GM12878 (cell line): ENCODE measurements around the gene ROCK2. TPM values are rescaled to one million over a fixed set of nuclear protein-coding genes. Genes with fewer than 3 reads are reported as not detected.

Experiments
- ATAC-seq: fragments of 200-7000 bp; cut with Tn5 transposase; 3 replicates; pipeline ENCODE4 v1.9.1; 2020; ENCODE audit warnings: mild to moderate bottlenecking, moderate library complexity
- BruUV-seq: library from RNA; stranded (reverse); fragments of 400-500 nt; replicated peaks from 2 replicates; lab custom pipeline; 2021; lab: Mats Ljungman, UMichigan
- CTCF ChIA-PET: fragments of 300-600 bp; sonication (Branson Sonifier 250); formaldehyde crosslinking; extraction: SDS; loops from one replicate; lab custom pipeline; 2021; ENCODE audit warnings: inconsistent platforms; lab: Yijun Ruan, JAX
- POLR2A ChIA-PET: fragments of 350-600 bp; formaldehyde crosslinking; extraction: SDS; loops from one replicate; lab custom pipeline; 2021; ENCODE audit warnings: inconsistent platforms; lab: Charles Lee
- RAD21 ChIA-PET: fragments of 300-600 bp; sonication (Branson Sonifier 250); formaldehyde crosslinking; loops from one replicate; lab custom pipeline; 2023; ENCODE audit warnings: antibody characterized with exemption; ENCODE audit not compliant: unreplicated experiment; lab: Charles Lee
- SMC1A ChIA-PET: fragments of 300-600 bp; sonication (Branson Sonifier 250); formaldehyde crosslinking; loops from one replicate; lab custom pipeline; 2023; ENCODE audit not compliant: unreplicated experiment, uncharacterized antibody; lab: Charles Lee
- DNase-seq: peaks from one replicate; pipeline ENCODE4 v3.0.0-alpha.2; 2011; ENCODE audit warnings: low read depth, low spot score
- FAIRE-seq: peaks from 3 replicates; lab custom pipeline; 2011; peaks lifted over from hg19 to GRCh38; lab: Jason Lieb, UNC
- H2AFZ ChIP-seq: 2 replicates; pipeline ENCODE4 v1.6.0; 2011; ENCODE audit warnings: low read depth, low read length, control low read depth; ENCODE audit not compliant: control insufficient read depth
- H3K27ac ChIP-seq: 2 replicates; pipeline ENCODE4 v1.5.1; 2011; ENCODE audit warnings: control low read depth; ENCODE audit not compliant: control insufficient read depth, insufficient read depth
- H3K27me3 ChIP-seq, 2 experiments: replicated peaks in 1 of 2; 2 replicates each; pipeline versions ENCODE4 v1.6.0 to v1.6.1; 2011; ENCODE audit warnings: low read length in 1 of 2; ENCODE audit not compliant: control insufficient read depth in 2 of 2, insufficient read depth in 2 of 2
- H3K36me3 ChIP-seq, 2 experiments: 2 replicates each; pipeline ENCODE4 v1.5.1; 2011; ENCODE audit warnings: low read length in 1 of 2; ENCODE audit not compliant: control insufficient read depth in 2 of 2, insufficient read depth in 2 of 2
- H3K4me1 ChIP-seq: 2 replicates; pipeline ENCODE4 v1.6.1; 2011; ENCODE audit warnings: mild to moderate bottlenecking, low read length, moderate library complexity, mixed read lengths; ENCODE audit not compliant: control insufficient read depth, insufficient read depth
- H3K4me2 ChIP-seq: 2 replicates; pipeline ENCODE4 v1.6.0; 2011; ENCODE audit warnings: control low read depth; ENCODE audit not compliant: control insufficient read depth, insufficient read depth
- H3K4me3 ChIP-seq: fragments of 200-600 bp; sonication (generic); 2 replicates; pipeline ENCODE4 v1.5.1; 2016
- H3K79me2 ChIP-seq: 2 replicates; pipeline ENCODE4 v1.6.0; 2011; ENCODE audit warnings: low read length; ENCODE audit not compliant: control insufficient read depth, insufficient read depth
- H3K9ac ChIP-seq: 2 replicates; pipeline ENCODE4 v1.8.0; 2011; ENCODE audit warnings: low read length, control low read depth, mixed read lengths; ENCODE audit not compliant: control insufficient read depth, insufficient read depth
- H3K9me3 ChIP-seq: replicated peaks from 3 replicates; pipeline ENCODE4 v1.5.1; 2011; ENCODE audit warnings: mild to moderate bottlenecking, low read length; ENCODE audit not compliant: control insufficient read depth, insufficient read depth
- H4K20me1 ChIP-seq: 2 replicates; pipeline ENCODE4 v1.6.0; 2011; ENCODE audit not compliant: control insufficient read depth, insufficient read depth
- BMI1 ChIP-seq: fragments of 450-650 bp; IDR thresholded peaks from 2 replicates; pipeline ENCODE4 v1.6.1; 2016; ENCODE audit warnings: mild to moderate bottlenecking, moderate library complexity, borderline replicate concordance
- BRCA1 ChIP-seq: IDR thresholded peaks from 2 replicates; pipeline ENCODE4 v1.6.1; 2011; ENCODE audit warnings: low read depth, low read length, improper control_type of control experiment
- ETV6 ChIP-seq, 2 experiments: fragments of 450-650 bp in 1 of 2; IDR thresholded peaks in 1 of 2; conservative IDR thresholded peaks in 1 of 2; 2 replicates each; pipeline ENCODE4 v1.6.1; 2014; ENCODE audit warnings: antibody characterized with exemption in 1 of 2, borderline replicate concordance in 1 of 2, low read depth in 1 of 2, mild to moderate bottlenecking in 1 of 2, moderate library complexity in 1 of 2
- FOS ChIP-seq: IDR thresholded peaks from 3 replicates; pipeline ENCODE4 v1.6.1; 2011; ENCODE audit warnings: borderline replicate concordance; ENCODE audit not compliant: insufficient read length; ENCODE audit errors: extremely low read depth
- GABPA ChIP-seq: IDR thresholded peaks from 2 replicates; pipeline ENCODE4 v1.6.1; 2014; ENCODE audit warnings: antibody characterized with exemption, low read depth, mild to moderate bottlenecking, inconsistent platforms
- KDM1A ChIP-seq: fragments of 200-600 bp; sonication (generic); IDR thresholded peaks from 2 replicates; pipeline ENCODE4 v1.6.1; 2016; ENCODE audit warnings: borderline replicate concordance
- KLF5 ChIP-seq: fragments of 450-650 bp; IDR thresholded peaks from 2 replicates; pipeline ENCODE4 v1.6.1; 2014; ENCODE audit warnings: mild to moderate bottlenecking; ENCODE audit not compliant: partially characterized antibody
- MEF2B ChIP-seq: fragments of 450-650 bp; IDR thresholded peaks from 2 replicates; pipeline ENCODE4 v1.6.1; 2018; ENCODE audit warnings: mild to moderate bottlenecking, moderate library complexity; ENCODE audit not compliant: partially characterized antibody, poor library complexity, severe bottlenecking
- NR2C1 ChIP-seq: fragments of 450-650 bp; IDR thresholded peaks from 2 replicates; pipeline ENCODE4 v1.6.1; 2017; ENCODE audit warnings: antibody characterized with exemption, mild to moderate bottlenecking, moderate library complexity
- TCF12 ChIP-seq: IDR thresholded peaks from 2 replicates; pipeline ENCODE4 v1.6.1; 2011; ENCODE audit warnings: low read depth, mild to moderate bottlenecking, low read length
- ZBED1 ChIP-seq: IDR thresholded peaks from 2 replicates; pipeline ENCODE4 v1.6.1; 2016; ENCODE audit warnings: borderline replicate concordance
- WGBS: methylation state at CpG from one replicate; pipeline ENCODE4 v1.1.6; 2016; ENCODE audit warnings: low lambda C conversion rate; ENCODE audit not compliant: insufficient replicate concordance, insufficient coverage; ENCODE audit errors: missing lambda C conversion rate; 5-methylcytosine and 5-hydroxymethylcytosine counted together
- in situ Hi-C: fragments of 300-500 bp; cut with MboI; formaldehyde crosslinking; loops from 9 replicates; pipeline ENCODE4 v1.14.3; 2018; ENCODE audit warnings: mixed read lengths
- intact Hi-C: fragments of 100-400 bp; cut with micrococcal nuclease; formaldehyde crosslinking; loops from one replicate; pipeline ENCODE4 v1.14.2; 2022; ENCODE audit not compliant: unreplicated experiment
- polyA plus RNA-seq, 11 experiments: library from polyadenylated mRNA; depleted of rRNA in 4 of 11; unstranded in 6 of 11; stranded (reverse) in 5 of 11; fragments of >200 nt; fragmentation: Nextera tagmentation in 4 of 11; fragmentation: Illumina TruSeq in 1 of 11; extraction: Ambion mirVana in 4 of 11; extraction: Trizol in 1 of 11; gene quantifications; 1 replicate in 1 of 11; 2 replicates in 10 of 11; pipeline versions ENCODE4 v1.2.1 to v1.2.3, GENCODE V29; 2011 to 2016; ENCODE audit warnings: inconsistent platforms in 2 of 11, missing spikeins in 2 of 11, low read depth in 1 of 11
- total RNA-seq, 4 experiments: library from RNA; depleted of rRNA in 3 of 4; stranded (reverse); fragments of >200 nt in 3 of 4; fragmentation: Illumina TruSeq in 1 of 4; extraction: Trizol in 1 of 4; gene quantifications; 2 replicates each; pipeline versions ENCODE4 v1.2.1 to v1.2.3, GENCODE V29; 2013 to 2021
- TF ChIP-seq, protein P1 (sequence below): fragments of 450-650 bp; IDR thresholded peaks from 2 replicates; pipeline ENCODE4 v1.6.1; 2016; ENCODE audit warnings: mild to moderate bottlenecking

Gene ROCK2
- total and polyA plus RNA-seq, 10 of the 15 experiments (the other 5 are each of a cell fraction or from before 2014, with no cell fraction given): 4.6 to 22.1 (median 8.3) TPM

DNA sequence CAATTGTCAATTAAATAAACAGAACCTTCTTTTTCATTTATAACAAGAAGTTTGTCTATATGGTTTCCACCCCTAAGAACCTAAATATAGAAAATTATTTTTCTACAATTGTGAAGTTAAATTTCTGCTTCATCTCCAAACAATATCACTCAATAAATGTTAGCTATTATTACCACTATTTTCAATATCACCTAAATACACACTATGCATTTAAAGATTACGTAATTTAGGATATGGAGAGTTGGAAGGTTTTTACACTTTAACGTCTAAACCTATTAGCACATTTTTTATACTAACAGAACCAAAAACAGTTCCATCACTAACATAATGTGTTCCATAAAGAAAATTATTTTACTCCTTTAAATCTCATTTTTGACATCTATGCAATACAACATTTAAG is 48.0 kb downstream of the ROCK2 start (continued):
- TF ChIP-seq MEF2B: no peak
- no peak for TF ChIP-seq KLF5
- TF ChIP-seq, protein P1, sequence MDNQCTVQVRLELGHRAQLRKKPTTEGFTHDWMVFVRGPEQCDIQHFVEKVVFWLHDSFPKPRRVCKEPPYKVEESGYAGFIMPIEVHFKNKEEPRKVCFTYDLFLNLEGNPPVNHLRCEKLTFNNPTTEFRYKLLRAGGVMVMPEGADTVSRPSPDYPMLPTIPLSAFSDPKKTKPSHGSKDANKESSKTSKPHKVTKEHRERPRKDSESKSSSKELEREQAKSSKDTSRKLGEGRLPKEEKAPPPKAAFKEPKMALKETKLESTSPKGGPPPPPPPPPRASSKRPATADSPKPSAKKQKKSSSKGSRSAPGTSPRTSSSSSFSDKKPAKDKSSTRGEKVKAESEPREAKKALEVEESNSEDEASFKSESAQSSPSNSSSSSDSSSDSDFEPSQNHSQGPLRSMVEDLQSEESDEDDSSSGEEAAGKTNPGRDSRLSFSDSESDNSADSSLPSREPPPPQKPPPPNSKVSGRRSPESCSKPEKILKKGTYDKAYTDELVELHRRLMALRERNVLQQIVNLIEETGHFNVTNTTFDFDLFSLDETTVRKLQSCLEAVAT: no peak
- no peak for TF ChIP-seq BRCA1

DNA sequence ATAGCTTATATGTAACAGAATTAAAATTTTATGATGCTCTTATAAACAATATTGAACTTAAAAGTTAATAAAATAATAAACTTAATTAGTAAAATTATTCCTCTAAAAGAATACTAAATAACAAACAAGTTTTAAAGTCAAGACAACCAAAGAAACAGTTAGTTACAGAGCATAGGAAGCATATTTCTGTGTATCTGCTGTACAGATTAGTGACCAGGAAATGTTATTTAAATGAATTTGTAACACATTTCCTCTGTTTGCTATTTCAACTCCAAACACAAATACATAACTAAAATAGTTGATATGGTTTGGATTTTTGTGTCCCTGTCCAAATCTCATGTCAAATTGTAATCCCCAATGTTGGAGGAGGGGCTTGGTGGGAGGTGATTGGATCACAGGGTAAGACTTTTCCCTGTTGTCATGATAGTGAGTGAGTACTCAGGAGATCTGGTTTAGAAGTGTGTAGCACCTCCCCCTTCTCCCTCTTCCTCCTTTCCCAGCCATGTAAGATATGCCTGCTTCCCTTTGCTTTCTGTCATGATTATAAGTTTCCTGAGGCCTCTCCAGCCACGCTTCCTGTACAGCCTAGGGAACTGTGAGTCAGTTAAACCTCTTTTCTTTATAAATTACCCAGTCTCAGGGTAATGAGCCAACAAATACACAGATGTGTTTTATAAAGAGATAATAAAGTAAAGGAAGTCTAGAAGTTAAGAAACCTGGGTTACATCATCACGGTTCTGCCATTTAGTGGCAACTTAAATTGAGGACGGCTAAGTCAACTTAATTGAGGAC is 51.8 kb downstream of the ROCK2 start:
- no peaks in the 10 kb centered on the region for H4K20me1 ChIP-seq
- no peaks in the 10 kb centered on the region for H3K27me3 ChIP-seq
- H3K4me2 ChIP-seq: no peak overlapping the region
- POLR2A ChIA-PET: no interaction called here
- no TSS peak for BruUV-seq
- no peak for DNase-seq
- SMC1A ChIA-PET: no interaction called here
- no peak overlapping the region for H3K4me3 ChIP-seq
- RAD21 ChIA-PET: no interaction called here
- peaks cover 4% of the 10 kb centered on the region for H3K79me2 ChIP-seq
- no peak overlapping the region for H3K27ac ChIP-seq
- ATAC-seq: no peak
- 67% methylated on average over 3 of the region's 3 CpGs for WGBS
- FAIRE-seq: no peak
- TF ChIP-seq ZBED1: no peak
- no peak for TF ChIP-seq TCF12
- no peak for TF ChIP-seq KDM1A
- TF ChIP-seq ETV6 (conservative IDR thresholded peaks at IDR 0.05 in 1 of 2, IDR thresholded peaks at IDR 0.05 in 1 of 2; ENCODE audit: borderline replicate concordance in 1 of 2, low read depth in 1 of 2): no peak
- no peak for TF ChIP-seq NR2C1
- no peak for TF ChIP-seq FOS
- TF ChIP-seq GABPA: no peak
- no peak for TF ChIP-seq BMI1
- intact Hi-C loops (no loop called here), in situ Hi-C loops (no loop called here)
- H3K36me3 ChIP-seq: no peaks in the 10 kb centered on the region
- no peak overlapping the region for H3K9ac ChIP-seq
- H3K9me3 ChIP-seq: no peaks in the 10 kb centered on the region; the same call in 2 of the 3 replicates
- H2AFZ ChIP-seq: no peak overlapping the region
- no peaks in the 10 kb centered on the region for H3K4me1 ChIP-seq
- CTCF ChIA-PET: no interaction called here
